Stimulated activated CD4-positive, alpha-beta T cell treated with anti-CD3 and anti-CD28 coated beads, Interleukin-1b, Interleukin-23, amount 100 ng/mL, for 1 hour (primary cell): Measurements from ENCODE around the gene GARNL3.

Source experiments
- DNase-seq, 2 donors: peaks; one replicate each; pipeline ENCODE4 v3.0.0-alpha.2; 2020; ENCODE audit warnings: low read depth in 2 of 2

GARNL3 gene

GRCh38 chr9:127351182-127352166 lies 86.9 kb downstream of the GARNL3 start:
- no peak for DNase-seq

DNA sequence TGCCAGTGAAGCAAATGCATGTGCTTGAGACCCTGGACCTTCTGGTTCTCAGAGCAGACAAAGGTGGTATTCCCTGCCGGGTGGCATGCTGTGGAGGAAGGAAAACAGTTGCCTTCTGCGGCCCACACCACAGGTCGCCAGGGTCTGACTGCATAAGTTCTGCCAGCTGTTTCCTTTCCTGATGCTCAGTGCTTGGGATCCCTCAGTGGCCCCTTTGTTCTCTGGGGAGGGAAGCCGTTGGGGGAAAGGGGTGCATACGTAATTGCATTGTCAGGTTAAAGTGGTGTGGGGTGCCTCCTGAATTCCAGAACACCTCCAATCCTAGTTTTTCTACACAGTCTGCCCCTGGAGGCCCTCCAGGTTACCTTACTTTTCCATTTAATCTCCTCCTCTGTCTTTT lies 89.3 kb downstream of the GARNL3 start:
- DNase-seq = no peak

DNA sequence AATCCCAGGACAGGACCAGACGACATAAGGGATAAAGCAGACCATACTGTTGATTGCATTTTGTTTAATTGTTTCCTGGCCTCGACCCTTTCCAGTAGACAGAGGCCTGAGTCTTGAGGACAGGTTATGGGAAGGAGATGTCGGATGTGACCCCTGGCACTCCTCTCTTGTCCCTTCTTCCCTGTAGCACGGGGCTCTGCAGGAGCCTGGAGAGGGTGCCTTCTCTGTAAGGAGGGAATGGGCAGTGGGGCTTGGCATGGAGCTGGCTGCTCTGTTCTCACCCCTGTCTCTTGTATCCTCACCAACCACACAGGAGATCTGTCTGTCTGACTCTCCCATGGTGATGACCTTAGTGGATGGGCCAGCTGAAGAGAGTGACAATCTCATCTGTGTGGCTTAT lies 92.3 kb downstream of the GARNL3 start:
- DNase-seq = no peak

- DNase-seq = no peak
Measured at GRCh38 chr9:127358023-127358535, 93.5 kb downstream of the GARNL3 start.

- DNase-seq = no peak
Measured at GRCh38 chr9:127358770-127359169, 94.2 kb downstream of the GARNL3 start.

GRCh38 chr9:127360250-127360649 lies 95.7 kb downstream of the GARNL3 start:
- DNase-seq = no peak

GRCh38 chr9:127360829-127361228 lies 96.3 kb downstream of the GARNL3 start:
- DNase-seq = no peak

DNA sequence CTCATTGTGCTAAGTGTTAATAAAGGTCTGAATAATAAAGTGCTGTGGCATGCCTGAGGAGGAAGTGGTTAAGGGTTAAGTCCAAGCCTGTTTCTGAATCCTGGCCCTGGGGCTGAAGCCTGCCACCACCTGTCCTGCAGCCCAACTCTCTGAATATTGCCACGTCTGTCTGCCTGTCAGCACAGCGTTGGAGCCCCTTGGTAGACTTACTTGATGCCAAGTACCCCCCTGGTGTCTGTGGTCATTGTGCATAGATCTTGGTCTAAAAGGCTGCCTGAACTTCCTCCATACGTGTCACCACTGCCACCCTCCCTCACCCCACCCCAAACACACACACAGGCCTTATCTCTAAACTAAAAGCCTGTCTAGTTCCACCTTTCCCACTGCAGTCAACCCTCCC lies 97.0 kb downstream of the GARNL3 start:
- no peak for DNase-seq

DNA sequence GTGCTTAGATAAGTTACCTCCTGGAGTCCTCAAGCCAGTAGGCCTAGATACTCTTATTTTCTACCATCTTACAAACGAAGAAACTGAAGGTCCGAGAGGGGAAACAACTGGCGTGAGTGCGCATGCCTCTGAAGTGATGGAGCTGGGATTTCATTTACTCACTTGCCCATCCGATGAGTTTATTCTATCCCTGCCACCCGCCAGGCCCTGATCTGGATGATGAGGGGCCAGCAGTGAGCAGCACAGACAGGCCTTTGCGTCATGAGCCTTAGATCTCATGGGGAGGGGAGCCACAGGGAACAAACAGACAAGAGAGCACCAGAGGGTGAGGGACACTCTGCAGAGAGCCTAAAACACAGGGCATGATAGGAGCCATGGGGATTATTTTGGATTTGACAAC lies 98.3 kb downstream of the GARNL3 start:
- no peak for DNase-seq

DNA sequence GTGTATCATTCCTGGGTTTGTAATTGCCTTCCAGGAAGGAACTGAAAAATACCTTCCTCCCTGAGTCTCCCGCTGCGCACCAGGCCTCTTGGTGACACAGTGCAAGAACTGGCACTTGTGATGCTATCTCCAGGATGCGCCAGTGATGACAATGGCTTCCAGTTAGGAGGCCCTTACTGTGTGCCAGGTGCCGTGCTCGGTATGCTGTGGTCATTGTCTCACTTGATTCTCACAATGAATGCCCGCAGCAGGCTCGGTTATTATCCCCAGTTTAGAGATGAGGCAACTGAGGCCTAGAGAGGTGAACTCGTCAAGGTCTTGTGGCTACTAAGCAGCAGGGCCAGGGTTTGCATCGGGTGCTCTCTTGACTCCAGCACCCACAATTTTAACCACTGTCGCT lies 100.9 kb downstream of the GARNL3 start:
- DNase-seq = no peak

DNA sequence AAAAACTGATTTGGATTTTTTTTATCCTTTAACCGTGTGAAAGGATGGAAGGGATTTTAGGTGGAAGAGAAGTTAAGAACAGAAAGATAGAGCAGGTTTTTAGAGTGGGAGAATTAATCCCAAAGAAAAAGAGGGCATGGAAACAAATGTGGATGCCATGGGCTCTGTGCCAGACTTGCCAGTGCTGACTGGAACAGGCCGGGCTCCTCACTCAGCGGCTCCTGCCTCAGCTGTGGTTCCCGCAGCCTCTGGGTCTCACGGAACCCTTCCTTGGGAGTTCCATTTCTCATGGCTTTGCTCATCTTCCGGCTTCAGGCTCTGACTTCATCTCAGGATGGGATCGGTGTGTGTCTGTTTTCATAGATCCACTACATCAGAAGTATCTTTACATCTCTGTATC lies 102.0 kb downstream of the GARNL3 start:
- DNase-seq = no peak

- no peak for DNase-seq
Measured at GRCh38 chr9:127368852-127369402, 104.4 kb downstream of the GARNL3 start.

- DNase-seq = no peak
Measured at GRCh38 chr9:127369428-127369827, 104.9 kb downstream of the GARNL3 start.

DNA sequence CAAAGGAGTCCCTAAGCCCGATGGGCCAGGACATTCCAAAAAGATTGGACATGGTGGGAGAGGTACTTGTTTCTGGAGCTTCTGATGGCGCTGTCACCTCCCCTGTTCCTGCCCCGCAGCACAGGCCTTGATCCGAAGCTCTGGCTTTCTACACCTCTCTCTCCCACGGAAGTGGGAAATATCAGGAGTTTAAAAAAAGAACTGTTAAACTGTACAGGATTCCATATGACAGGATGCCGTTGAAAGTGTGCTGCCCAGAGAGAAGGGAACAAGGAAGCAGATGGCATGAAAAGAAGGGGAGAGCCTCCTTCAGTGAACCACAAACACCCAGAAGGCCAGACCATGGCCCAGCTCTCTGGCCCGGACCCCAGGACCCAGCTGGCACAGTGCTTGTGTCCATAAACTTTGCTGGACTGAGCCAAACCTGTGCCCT lies 105.6 kb downstream of the GARNL3 start:
- no peak for DNase-seq

DNA sequence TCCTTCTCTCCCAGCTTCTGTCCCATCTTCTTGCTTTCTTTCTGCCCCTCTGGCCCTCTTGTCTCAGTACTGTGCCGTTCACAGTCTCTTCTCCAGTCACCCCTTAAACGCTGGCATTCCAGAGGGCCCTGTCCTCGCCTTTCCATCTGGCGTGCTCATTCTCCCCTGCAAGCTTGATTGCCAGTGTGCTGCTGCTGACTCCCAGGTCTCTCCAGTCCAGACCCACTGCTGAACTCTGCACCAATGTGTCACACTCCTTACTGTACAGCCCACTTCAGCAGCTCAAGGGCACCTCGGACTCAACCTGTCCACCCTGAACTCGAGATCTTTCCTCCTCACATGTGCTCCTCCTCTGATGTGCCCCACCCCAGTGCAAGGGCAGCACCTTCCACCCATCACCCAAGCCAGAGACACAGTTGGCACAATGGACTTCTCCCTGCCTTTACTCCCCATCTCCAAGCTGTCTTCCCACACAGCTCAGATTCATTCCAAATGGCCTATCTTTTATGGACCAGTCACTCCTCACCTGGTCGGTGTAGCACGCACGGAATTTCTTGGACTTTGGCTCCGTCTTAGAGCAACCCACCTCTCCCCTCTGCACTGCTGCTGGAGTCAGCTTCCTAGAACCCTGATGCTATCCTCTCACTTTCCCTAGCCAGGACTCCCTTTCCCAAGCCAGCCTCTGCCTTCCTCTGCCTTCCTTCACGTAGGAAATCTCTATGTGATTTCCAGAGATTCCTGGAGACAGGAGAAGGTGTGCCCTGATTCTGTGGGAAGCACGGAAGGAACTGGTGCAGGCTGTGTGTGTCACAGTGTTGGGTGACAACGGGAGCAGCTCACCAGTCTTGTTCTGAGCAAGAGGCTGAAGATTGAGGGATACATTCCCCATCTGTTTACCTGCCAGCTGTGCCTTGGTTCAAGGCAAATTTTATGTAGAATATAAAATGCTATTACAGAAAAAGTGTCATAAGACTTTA lies 106.4 kb downstream of the GARNL3 start:
- DNase-seq = no peak

- DNase-seq = no peak
Measured at GRCh38 chr9:127380479-127380878, 115.9 kb downstream of the GARNL3 start.

- DNase-seq = no peak
Measured at GRCh38 chr9:127382541-127382940, 118.0 kb downstream of the GARNL3 start.

GRCh38 chr9:127384016-127384730 lies 119.6 kb downstream of the GARNL3 start:
- DNase-seq = no peak

DNA sequence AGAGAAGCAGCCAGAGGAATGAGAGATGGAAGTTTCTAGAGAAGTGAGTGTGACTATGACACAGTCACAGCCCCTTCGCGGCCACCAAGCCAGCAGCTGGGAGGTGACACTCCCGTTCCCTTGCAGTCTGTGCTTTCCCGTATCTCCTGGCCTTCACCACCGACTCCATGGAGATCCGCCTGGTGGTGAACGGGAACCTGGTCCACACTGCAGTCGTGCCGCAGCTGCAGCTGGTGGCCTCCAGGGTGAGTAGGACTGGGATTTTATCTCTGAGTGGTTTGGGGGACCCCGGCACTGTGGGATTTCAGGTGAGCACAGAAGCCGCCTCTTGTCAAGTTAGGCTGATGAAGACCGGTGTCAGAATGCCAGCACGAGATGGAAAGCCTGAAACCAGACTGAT lies 120.3 kb downstream of the GARNL3 start:
- no peak for DNase-seq

DNA sequence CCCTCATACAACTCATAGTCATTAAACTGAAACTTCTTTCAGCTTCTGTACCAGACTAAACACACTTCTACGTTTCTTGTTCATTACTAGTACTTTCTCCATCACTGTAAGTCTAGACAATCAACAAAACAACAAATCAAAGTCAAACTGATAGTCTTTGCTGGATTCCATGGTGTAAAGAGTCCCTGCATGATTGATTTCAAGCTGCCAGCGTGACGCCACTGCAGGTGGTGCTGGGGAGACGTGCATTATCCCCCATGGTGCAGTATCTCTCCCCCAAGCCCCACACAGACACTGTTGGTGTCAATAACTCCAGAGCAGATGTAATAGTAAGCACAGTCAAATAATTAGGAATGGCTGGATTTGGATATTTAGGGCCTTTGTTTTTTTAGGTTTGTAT lies 121.7 kb downstream of the GARNL3 start:
- DNase-seq = no peak

- DNase-seq = no peak
Measured at GRCh38 chr9:127386981-127387380, 122.4 kb downstream of the GARNL3 start.
